Keratinocyte (primary cell): ENCODE measurements around the gene ISOC2. TPM values are rescaled to one million over a fixed set of nuclear protein-coding genes. Genes with fewer than 3 reads are reported as not detected.
A peak's percentile ranks its signal among the peaks of the same experiment; 100 is the strongest.

Experiments
- DNase-seq: peaks from one replicate; pipeline ENCODE4 v3.0.0-alpha.2; 2011; ENCODE audit warnings: low read depth, missing footprints, low spot score
- FAIRE-seq: peaks from 2 replicates; lab custom pipeline; 2011; peaks lifted over from hg19 to GRCh38; lab: Jason Lieb, UNC
- H2AFZ ChIP-seq: 2 replicates; pipeline ENCODE4 v1.6.0; 2012; ENCODE audit warnings: low read length, control low read depth, inconsistent platforms; ENCODE audit not compliant: control insufficient read depth
- H3K27ac ChIP-seq: 2 replicates; pipeline ENCODE4 v1.5.1; 2011; ENCODE audit warnings: low read length; ENCODE audit not compliant: control insufficient read depth, insufficient read depth
- H3K27me3 ChIP-seq: 3 replicates; pipeline ENCODE4 v1.6.0; 2011; ENCODE audit warnings: low read length; ENCODE audit not compliant: control insufficient read depth, insufficient read depth; ENCODE audit errors: extremely low read depth
- H3K36me3 ChIP-seq, 2 experiments: 2 replicates in 1 of 2; 3 replicates in 1 of 2; pipeline ENCODE4 v1.5.1; 2011; ENCODE audit warnings: low read length in 2 of 2, mild to moderate bottlenecking in 1 of 2; ENCODE audit not compliant: control insufficient read depth in 2 of 2, insufficient read depth in 2 of 2; ENCODE audit errors: extremely low read depth in 1 of 2
- H3K4me1 ChIP-seq: 3 replicates; pipeline ENCODE4 v1.5.1; 2011; ENCODE audit warnings: low read length; ENCODE audit not compliant: control insufficient read depth, insufficient read depth; ENCODE audit errors: extremely low read depth
- H3K4me2 ChIP-seq: 3 replicates; pipeline ENCODE4 v1.6.0; 2011; ENCODE audit warnings: low read depth, low read length; ENCODE audit not compliant: control insufficient read depth, insufficient read depth; ENCODE audit errors: extremely low read depth
- H3K4me3 ChIP-seq, 3 experiments: fragments of 200-600 bp in 1 of 3; sonication (generic) in 1 of 3; 2 replicates in 2 of 3; 3 replicates in 1 of 3; pipeline ENCODE4 v1.5.1; 2011 to 2016; ENCODE audit warnings: low read length in 3 of 3, mild to moderate bottlenecking in 3 of 3, control low read depth in 2 of 3, inconsistent platforms in 1 of 3, low read depth in 1 of 3, mixed read lengths in 1 of 3, mixed run types in 1 of 3, moderate library complexity in 1 of 3; ENCODE audit not compliant: control insufficient read depth in 2 of 3, insufficient read depth in 2 of 3; ENCODE audit errors: extremely low read depth in 1 of 3
- H3K79me2 ChIP-seq: 2 replicates; pipeline ENCODE4 v1.6.0; 2012; ENCODE audit warnings: low read length; ENCODE audit not compliant: control insufficient read depth, insufficient read depth
- H3K9ac ChIP-seq: 3 replicates; pipeline ENCODE4 v1.6.0; 2011; ENCODE audit warnings: low read length; ENCODE audit not compliant: control insufficient read depth, insufficient read depth; ENCODE audit errors: extremely low read depth
- H3K9me1 ChIP-seq: 3 replicates; pipeline ENCODE4 v1.6.0; 2011; ENCODE audit warnings: low read length; ENCODE audit not compliant: control insufficient read depth, insufficient read depth; ENCODE audit errors: extremely low read depth
- H3K9me3 ChIP-seq: 2 replicates; pipeline ENCODE4 v1.5.1; 2012; ENCODE audit warnings: low read depth, low read length; ENCODE audit not compliant: control insufficient read depth
- H4K20me1 ChIP-seq: 3 replicates; pipeline ENCODE4 v1.6.0; 2011; ENCODE audit warnings: low read length; ENCODE audit not compliant: control insufficient read depth, insufficient read depth; ENCODE audit errors: extremely low read depth
- CTCF ChIP-seq, 3 experiments: IDR thresholded peaks in 1 of 3; conservative IDR thresholded peaks in 1 of 3; optimal IDR thresholded peaks in 1 of 3; 2 replicates in 2 of 3; 3 replicates in 1 of 3; pipeline versions ENCODE3 to v1.5.1; 2011; ENCODE audit warnings: low read length in 3 of 3, mild to moderate bottlenecking in 3 of 3, moderate library complexity in 2 of 3, control low read depth in 1 of 3, inconsistent platforms in 1 of 3; ENCODE audit not compliant: insufficient read depth in 2 of 3; ENCODE audit errors: extremely low read depth in 1 of 3
- EZH2 ChIP-seq: IDR thresholded peaks from one replicate; pipeline ENCODE4 v1.6.1; 2012; ENCODE audit warnings: inconsistent platforms, mild to moderate bottlenecking, low read length, moderate library complexity
- dilution Hi-C: fragments of 300-500 bp; cut with MboI; formaldehyde crosslinking; loops from one replicate; pipeline ENCODE4 v1.7.0; 2020; ENCODE audit warnings: low sequenced_read_pairs; ENCODE audit not compliant: extremely low pct_ligation_motif_present
- polyA plus RNA-seq, 5 experiments: library from polyadenylated mRNA; depleted of rRNA in 3 of 5; stranded (reverse) in 3 of 5; stranded (forward) in 1 of 5; unstranded in 1 of 5; fragments of >200 nt; gene quantifications; 1 replicate in 1 of 5; 2 replicates in 3 of 5; 3 replicates in 1 of 5; pipeline versions ENCODE4 v1.2.1 to v1.2.3, GENCODE V29; 2011 to 2012; ENCODE audit warnings: missing spikeins in 2 of 5, low read depth in 1 of 5, low replicate concordance in 1 of 5

The ISOC2 gene
- polyA plus RNA-seq, 1 donor (not counting 4 experiments of a cell fraction or from before 2014, with no cell fraction given) = 24.5 TPM

DNA sequence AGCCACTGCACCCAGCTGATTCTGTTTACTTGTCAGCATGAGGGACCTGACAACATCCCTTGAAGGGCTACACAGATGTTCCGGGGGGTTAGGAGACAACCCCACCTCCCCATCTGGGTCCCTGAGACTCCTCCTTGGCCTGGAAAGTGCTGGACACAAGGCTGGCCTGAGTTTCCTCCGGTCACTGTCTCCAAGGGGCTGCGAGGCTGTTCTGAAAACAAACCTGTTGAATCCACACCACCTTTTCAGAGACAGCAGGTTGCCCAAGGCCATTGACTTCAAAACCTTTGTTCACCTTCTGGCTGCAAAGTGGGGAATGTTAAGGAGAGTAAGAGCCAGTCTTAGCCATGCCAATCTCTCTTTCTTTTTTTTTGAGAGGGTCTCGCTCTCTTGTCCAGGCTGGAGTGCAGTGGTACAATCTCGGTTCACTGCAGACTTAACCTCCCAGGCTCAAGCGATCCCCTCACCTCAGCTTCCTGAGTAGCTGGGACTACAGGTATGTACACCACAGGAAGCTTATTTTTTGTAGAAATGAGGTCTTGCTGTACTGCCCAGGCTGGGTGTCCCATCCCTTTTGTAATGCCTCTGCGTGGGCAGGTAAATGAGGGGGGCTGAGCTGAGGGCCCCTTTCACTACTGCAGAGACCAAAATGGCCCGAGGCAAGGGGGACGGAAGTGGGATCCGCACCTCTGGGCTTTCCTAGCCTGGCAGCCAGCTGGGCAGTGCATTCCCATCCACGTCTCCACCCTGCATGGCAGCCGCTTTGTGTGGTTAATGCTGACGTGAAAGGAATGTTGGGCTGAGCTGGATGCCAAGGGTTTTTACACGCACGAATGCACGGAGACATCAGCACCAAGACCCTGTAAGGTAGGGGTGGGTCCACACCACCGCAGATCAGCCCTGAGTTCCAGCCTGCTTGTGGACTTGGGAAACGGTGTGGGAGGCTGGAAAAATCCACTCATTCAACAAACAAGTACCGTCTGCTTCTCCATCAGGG lies 13.1 kb upstream of the ISOC2 start:
- H3K4me2 ChIP-seq = no peak overlapping the region
- TF ChIP-seq CTCF (optimal IDR thresholded peaks at IDR 0.05 in 1 of 3, IDR thresholded peaks at IDR 0.05 in 1 of 3, conservative IDR thresholded peaks at IDR 0.05 in 1 of 3; ENCODE audit: extremely low read depth in 1 of 3, insufficient read depth in 2 of 3, low read length in 3 of 3) (no peak), EZH2 (no peak)
- H2AFZ ChIP-seq = no peak overlapping the region

DNA sequence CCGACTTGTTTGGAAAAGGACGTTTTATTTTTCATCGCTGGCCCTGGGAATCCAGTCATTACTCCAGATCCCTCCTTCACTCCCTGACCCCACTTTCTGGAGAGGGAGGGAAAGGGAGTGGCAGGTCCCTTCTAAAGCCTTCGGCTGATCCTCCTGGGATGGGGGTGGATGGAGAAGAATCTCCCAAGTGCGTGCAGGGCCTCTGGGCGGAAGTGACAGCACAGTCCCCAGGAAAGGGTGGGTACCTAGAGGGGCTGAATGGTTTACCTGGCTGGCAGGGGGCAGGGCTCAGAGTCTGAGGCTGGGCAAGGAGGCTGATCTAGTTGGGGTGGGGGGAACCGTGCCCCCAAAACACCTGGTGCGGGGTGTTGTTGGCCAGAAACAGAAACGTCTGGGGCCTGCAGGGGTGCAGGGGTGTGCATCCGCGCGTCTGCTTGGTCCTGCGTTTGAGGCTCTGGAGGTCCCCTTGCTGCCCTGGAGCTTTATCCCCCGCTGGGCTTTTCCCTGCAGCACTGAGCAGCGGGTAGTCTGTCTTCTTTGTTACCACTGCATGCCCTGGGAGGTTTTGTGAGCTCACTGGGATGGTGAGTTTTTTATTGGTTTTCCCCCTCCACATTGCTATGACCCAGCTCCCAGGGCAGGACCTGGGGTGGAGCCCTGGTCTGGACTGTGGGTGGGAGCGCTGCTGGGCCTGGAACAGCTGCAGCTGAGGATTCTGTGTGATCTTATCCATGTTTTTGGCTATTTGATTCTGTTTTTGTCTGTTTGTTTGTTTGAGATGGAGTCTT lies 12.0 kb upstream of the ISOC2 start:
- Histone ChIP-seq H3K27ac (no peak overlapping the region), H4K20me1 (no peaks in the 10 kb centered on the region), H3K27me3 (no peaks in the 10 kb centered on the region), H3K4me3 (no peak overlapping the region), H2AFZ (no peak overlapping the region), H3K9me3 (no peaks in the 10 kb centered on the region), H3K79me2 (peaks cover 9% of the 10 kb centered on the region), H3K9me1 (no peaks in the 10 kb centered on the region), H3K9ac (no peak overlapping the region), H3K36me3 (no peaks in the 10 kb centered on the region), H3K4me1 (peaks cover 21% of the 10 kb centered on the region), H3K4me2 (no peak overlapping the region)
- DNase-seq = no peak
- no peak for FAIRE-seq
- dilution Hi-C loops = no loop called here
- TF ChIP-seq CTCF (optimal IDR thresholded peaks at IDR 0.05 in 1 of 3, IDR thresholded peaks at IDR 0.05 in 1 of 3, conservative IDR thresholded peaks at IDR 0.05 in 1 of 3; ENCODE audit: extremely low read depth in 1 of 3, insufficient read depth in 2 of 3, low read length in 3 of 3) (no peak), EZH2 (no peak)

More for the DNA sequence above, 13.1 kb upstream of the ISOC2 start:
- no peak overlapping the region for H3K9ac ChIP-seq
- FAIRE-seq (no peak), DNase-seq (no peak)
- H3K4me1 ChIP-seq = peaks cover 21% of the 10 kb centered on the region
- H3K36me3 ChIP-seq = no peaks in the 10 kb centered on the region
- H3K27me3 ChIP-seq = no peaks in the 10 kb centered on the region
- peaks cover 20% of the 10 kb centered on the region for H3K79me2 ChIP-seq
- no peaks in the 10 kb centered on the region for H3K9me1 ChIP-seq
- H3K9me3 ChIP-seq = no peaks in the 10 kb centered on the region
- dilution Hi-C loops = no loop called here
- H3K27ac ChIP-seq = peak overlapping the region; percentile 22
- no peak overlapping the region for H3K4me3 ChIP-seq
- H4K20me1 ChIP-seq = no peaks in the 10 kb centered on the region
